MM.1S (cell line): ENCODE results near the gene CHMP6.

Experiments
- DNase-seq: peaks from one replicate; pipeline ENCODE4 v3.0.0-alpha.2; 2015
- H2AFZ ChIP-seq: fragments of 300-600 bp; sonication (generic); 2 replicates; pipeline ENCODE4 v1.6.0; 2016; ENCODE audit warnings: antibody characterized with exemption, low read length
- H3F3A ChIP-seq: fragments of 300-600 bp; sonication (generic); 2 replicates; pipeline ENCODE4 v1.6.1; 2016; ENCODE audit warnings: mild to moderate bottlenecking, antibody characterized with exemption, low read length, moderate library complexity, mixed read lengths; ENCODE audit not compliant: insufficient read depth
- H3K27ac ChIP-seq: fragments of 300-600 bp; sonication (generic); 2 replicates; pipeline ENCODE4 v1.5.1; 2016; ENCODE audit warnings: mild to moderate bottlenecking, low read length
- H3K27me3 ChIP-seq: fragments of 300-600 bp; sonication (generic); replicated peaks from 2 replicates; pipeline ENCODE4 v1.6.0; 2016; ENCODE audit warnings: low read length; ENCODE audit not compliant: insufficient read depth
- H3K36me3 ChIP-seq: fragments of 300-600 bp; sonication (generic); replicated peaks from 2 replicates; pipeline ENCODE4 v1.6.1; 2016; ENCODE audit warnings: mild to moderate bottlenecking, low read length, mixed read lengths; ENCODE audit not compliant: insufficient read depth
- H3K4me1 ChIP-seq: fragments of 300-600 bp; sonication (generic); 2 replicates; pipeline ENCODE4 v1.6.1; 2016; ENCODE audit warnings: low read length, mixed read lengths
- H3K4me2 ChIP-seq: fragments of 300-600 bp; sonication (generic); 2 replicates; pipeline ENCODE4 v1.6.0; 2016; ENCODE audit warnings: low read depth, low read length
- H3K4me3 ChIP-seq: fragments of 300-600 bp; sonication (generic); 2 replicates; pipeline ENCODE4 v1.5.1; 2016; ENCODE audit warnings: low read length, mixed read lengths
- H3K79me2 ChIP-seq: fragments of 300-600 bp; sonication (generic); 2 replicates; pipeline ENCODE4 v1.6.1; 2016; ENCODE audit warnings: mixed run types, low read length, mixed read lengths
- H3K9ac ChIP-seq: fragments of 300-600 bp; sonication (generic); 2 replicates; pipeline ENCODE4 v1.6.1; 2016; ENCODE audit warnings: low read length, mixed read lengths
- H3K9me2 ChIP-seq: fragments of 300-600 bp; sonication (generic); replicated peaks from 2 replicates; pipeline ENCODE4 v1.6.1; 2016; ENCODE audit warnings: mild to moderate bottlenecking, low read length, mixed read lengths; ENCODE audit not compliant: insufficient read depth
- H3K9me3 ChIP-seq: fragments of 300-600 bp; sonication (generic); replicated peaks from 2 replicates; pipeline ENCODE4 v1.6.1; 2016; ENCODE audit warnings: mild to moderate bottlenecking, low read length, mixed read lengths; ENCODE audit not compliant: insufficient read depth
- H4K20me1 ChIP-seq: fragments of 300-600 bp; sonication (generic); 2 replicates; pipeline ENCODE4 v1.6.1; 2016; ENCODE audit warnings: mild to moderate bottlenecking, low read length, moderate library complexity, mixed read lengths; ENCODE audit not compliant: insufficient read depth
- CTCF ChIP-seq: fragments of 300-600 bp; sonication (generic); IDR thresholded peaks from 2 replicates; pipeline ENCODE4 v1.5.1; 2016; ENCODE audit warnings: antibody characterized with exemption, low read length, mixed read lengths
- EZH2 ChIP-seq: fragments of 300-600 bp; sonication (generic); optimal IDR thresholded peaks from 2 replicates; pipeline ENCODE3; 2017; ENCODE audit warnings: low read depth, mild to moderate bottlenecking, antibody characterized with exemption, low read length, mixed read lengths
- EZH2phosphoT487 ChIP-seq: fragments of 300-600 bp; sonication (generic); IDR thresholded peaks from 2 replicates; pipeline ENCODE4 v1.6.1; 2018; ENCODE audit warnings: antibody characterized with exemption, low read length

Gene CHMP6

DNA sequence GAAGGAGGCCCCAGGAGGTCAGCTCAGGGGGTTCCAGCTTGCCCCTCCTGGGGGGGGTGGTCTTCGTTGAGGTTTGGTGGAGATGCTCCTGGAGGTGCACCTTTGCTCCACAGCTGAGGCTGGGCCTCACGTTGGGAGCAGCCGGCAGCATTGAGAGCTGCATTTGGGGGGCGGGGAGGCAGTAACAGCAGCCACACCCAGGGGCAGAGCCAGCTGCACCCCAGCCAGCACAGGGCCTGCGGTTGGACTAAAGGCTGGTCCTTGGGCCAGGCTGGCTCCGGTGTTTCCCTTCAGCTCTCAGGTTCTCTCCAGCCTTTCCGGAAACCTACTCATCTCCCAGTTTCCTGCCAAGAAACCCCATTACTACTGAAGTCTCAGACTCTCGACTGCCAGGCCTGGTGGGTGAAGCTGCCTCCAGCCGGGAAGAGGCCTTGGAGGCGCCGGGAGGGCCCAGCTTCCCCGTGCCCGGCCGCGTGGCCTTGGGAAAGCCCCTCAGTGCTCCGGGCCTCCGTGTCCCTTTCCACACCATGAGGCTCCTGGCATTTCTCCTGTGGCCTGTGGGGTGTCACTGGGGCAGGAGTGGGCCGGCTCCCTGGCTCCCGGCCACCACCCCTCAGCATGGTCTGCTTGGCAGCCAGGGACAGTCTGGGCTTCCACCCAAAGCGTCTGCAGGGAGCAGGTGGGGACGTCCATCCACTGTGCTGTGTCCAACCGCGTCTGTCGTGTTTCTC lies 29.3 kb downstream of the CHMP6 start:
- Histone ChIP-seq H2AFZ (no peak overlapping the region), H3K9me3 (no peaks in the 10 kb centered on the region), H3K4me2 (no peak overlapping the region), H3K36me3 (no peaks in the 10 kb centered on the region), H3K9ac (no peak overlapping the region), H3K27me3 (peaks cover 34% of the 10 kb centered on the region), H3K4me1 (peaks cover 11% of the 10 kb centered on the region), H3K79me2 (no peaks in the 10 kb centered on the region), H3K9me2 (no peaks in the 10 kb centered on the region), H3K27ac (no peak overlapping the region), H4K20me1 (no peaks in the 10 kb centered on the region), H3F3A (no peaks in the 10 kb centered on the region), H3K4me3 (no peak overlapping the region)
- TF ChIP-seq EZH2phosphoT487 (no peak), CTCF (no peak), EZH2 (no peak)
- DNase-seq: no peak

DNA sequence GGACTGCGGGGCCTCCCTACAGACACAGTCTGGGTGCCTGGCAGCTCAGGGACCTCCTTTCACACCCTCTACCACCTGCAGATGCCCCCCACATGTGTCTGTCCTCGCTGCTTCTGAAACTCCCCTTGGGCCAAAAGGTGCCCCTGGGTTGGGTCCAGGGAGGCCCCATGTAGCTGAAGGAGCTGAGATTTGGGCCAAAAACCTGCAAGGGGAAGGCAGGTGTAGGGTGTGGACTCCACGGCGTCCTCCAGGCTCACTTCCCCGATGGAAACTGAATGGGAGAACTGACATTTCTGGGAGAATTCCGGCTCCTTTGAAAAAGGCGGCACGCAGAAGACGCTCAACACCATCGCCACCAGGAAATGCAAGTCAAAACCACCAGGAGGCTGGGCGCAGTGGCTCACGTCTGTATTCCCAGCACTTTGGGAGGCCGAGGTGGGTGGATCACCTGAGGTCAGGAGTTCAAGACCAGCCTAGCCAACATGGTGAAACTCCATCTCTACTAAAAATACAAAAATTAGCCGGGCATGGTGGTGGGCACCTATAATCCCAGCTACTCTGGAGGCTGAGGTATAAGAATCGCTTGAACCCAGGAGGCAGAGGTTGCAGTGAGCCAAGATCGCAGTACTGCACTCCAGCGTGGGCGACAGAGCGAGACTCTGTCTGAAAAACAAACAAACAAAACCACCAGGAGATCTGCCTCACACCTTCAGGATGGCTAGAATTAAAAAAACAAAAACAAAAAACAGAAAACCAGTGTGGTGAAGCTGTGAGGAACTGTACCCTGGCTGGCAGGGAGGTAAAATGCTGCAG lies 30.1 kb downstream of the CHMP6 start:
- no peak overlapping the region for H3K9ac ChIP-seq
- H3K27me3 ChIP-seq: peaks cover 42% of the 10 kb centered on the region
- no peak for DNase-seq

GRCh38 chr17:81022344-81022676 lies 30.7 kb downstream of the CHMP6 start:
- no peak for DNase-seq
- TF ChIP-seq EZH2phosphoT487 (no peak), EZH2 (no peak), CTCF (no peak)
- no peak overlapping the region for H3K27ac ChIP-seq
- no peak overlapping the region for H3K9ac ChIP-seq
- H4K20me1 ChIP-seq: no peaks in the 10 kb centered on the region
- peaks cover 11% of the 10 kb centered on the region for H3K4me1 ChIP-seq
- H3K4me2 ChIP-seq: no peak overlapping the region
- no peaks in the 10 kb centered on the region for H3F3A ChIP-seq
- H3K79me2 ChIP-seq: no peaks in the 10 kb centered on the region
- H3K27me3 ChIP-seq: peaks cover 48% of the 10 kb centered on the region
- no peaks in the 10 kb centered on the region for H3K36me3 ChIP-seq
- H3K4me3 ChIP-seq: no peak overlapping the region
- no peaks in the 10 kb centered on the region for H3K9me3 ChIP-seq
- H2AFZ ChIP-seq: no peak overlapping the region
- no peaks in the 10 kb centered on the region for H3K9me2 ChIP-seq

More for the DNA sequence above, 30.1 kb downstream of the CHMP6 start:
- H3K4me3 ChIP-seq: no peak overlapping the region
- H3K9me3 ChIP-seq: no peaks in the 10 kb centered on the region
- H3K4me2 ChIP-seq: no peak overlapping the region
- H2AFZ ChIP-seq: no peak overlapping the region
- peaks cover 11% of the 10 kb centered on the region for H3K4me1 ChIP-seq
- H3K27ac ChIP-seq: no peak overlapping the region
- H3F3A ChIP-seq: no peaks in the 10 kb centered on the region
- no peaks in the 10 kb centered on the region for H4K20me1 ChIP-seq
- H3K9me2 ChIP-seq: no peaks in the 10 kb centered on the region
- H3K79me2 ChIP-seq: no peaks in the 10 kb centered on the region
- no peaks in the 10 kb centered on the region for H3K36me3 ChIP-seq
- no peak for TF ChIP-seq CTCF
- TF ChIP-seq EZH2phosphoT487: no peak
- TF ChIP-seq EZH2: no peak
